HEK293 (cell line): ENCODE data around the gene ZNF200.

Source experiments
- BCL6B ChIP-seq: fragments of 450-650 bp; formaldehyde crosslinking; IDR thresholded peaks from 2 replicates; pipeline ENCODE4 v1.5.1; 2017; ENCODE audit warnings: missing biosample characterization, missing genetic modification characterization
- KLF1 ChIP-seq: fragments of 450-650 bp; formaldehyde crosslinking; IDR thresholded peaks from 2 replicates; pipeline ENCODE4 v1.5.1; 2016; ENCODE audit warnings: missing biosample characterization, missing genetic modification characterization
- MEIS1 ChIP-seq: sonication (generic); formaldehyde crosslinking; IDR thresholded peaks from 2 replicates; pipeline ENCODE4 v1.8.1; 2022; ENCODE audit warnings: missing genetic modification reagents, mild to moderate bottlenecking, borderline replicate concordance
- MYNN ChIP-seq: fragments of 450-650 bp; formaldehyde crosslinking; IDR thresholded peaks from 2 replicates; pipeline ENCODE4 v1.5.1; 2016; ENCODE audit warnings: missing biosample characterization, missing genetic modification characterization, borderline replicate concordance
- PRDM1 ChIP-seq: fragments of 450-650 bp; formaldehyde crosslinking; IDR thresholded peaks from 2 replicates; pipeline ENCODE4; 2016; ENCODE audit warnings: missing biosample characterization, missing genetic modification characterization
- SALL2 ChIP-seq: fragments of 450-650 bp; formaldehyde crosslinking; IDR thresholded peaks from 2 replicates; pipeline ENCODE4 v1.5.0; 2017; ENCODE audit warnings: missing biosample characterization, mild to moderate bottlenecking, missing genetic modification characterization, borderline replicate concordance
- SP2 ChIP-seq: fragments of 450-650 bp; formaldehyde crosslinking; IDR thresholded peaks from 2 replicates; pipeline ENCODE4 v1.5.1; 2016; ENCODE audit warnings: missing biosample characterization, missing genetic modification characterization
- TCF7L2 ChIP-seq: IDR thresholded peaks from 2 replicates; pipeline ENCODE4 v1.6.1; 2011; ENCODE audit warnings: low read depth, mild to moderate bottlenecking, inconsistent platforms, low read length, moderate library complexity, borderline replicate concordance
- TRIM28 ChIP-seq: IDR thresholded peaks from 2 replicates; pipeline ENCODE4 v1.6.1; 2011; ENCODE audit warnings: low read length, control low read depth, borderline replicate concordance
- WT1 ChIP-seq: fragments of 450-650 bp; formaldehyde crosslinking; IDR thresholded peaks from 2 replicates; pipeline ENCODE4 v1.5.1; 2016; ENCODE audit warnings: missing biosample characterization, missing genetic modification characterization
- YY1 ChIP-seq: fragments of 450-650 bp; formaldehyde crosslinking; IDR thresholded peaks from 2 replicates; pipeline ENCODE4 v1.5.1; 2018; ENCODE audit warnings: missing biosample characterization, missing genetic modification characterization
- ZBTB21 ChIP-seq: fragments of 450-650 bp; formaldehyde crosslinking; IDR thresholded peaks from 2 replicates; pipeline ENCODE4 v1.5.1; 2017; ENCODE audit warnings: missing biosample characterization, missing genetic modification characterization
- ZBTB6 ChIP-seq: fragments of 450-650 bp; formaldehyde crosslinking; IDR thresholded peaks from 2 replicates; pipeline ENCODE4 v1.5.1; 2017; ENCODE audit warnings: missing biosample characterization, missing genetic modification characterization
- ZNF10 ChIP-seq: fragments of 450-650 bp; formaldehyde crosslinking; IDR thresholded peaks from 2 replicates; pipeline ENCODE4 v1.5.1; 2017; ENCODE audit warnings: missing biosample characterization, missing genetic modification characterization
- ZNF133 ChIP-seq: fragments of 450-650 bp; formaldehyde crosslinking; IDR thresholded peaks from 2 replicates; pipeline ENCODE4 v1.5.1; 2016; ENCODE audit warnings: missing biosample characterization, missing genetic modification characterization
- ZNF169 ChIP-seq: fragments of 450-650 bp; formaldehyde crosslinking; IDR thresholded peaks from 2 replicates; pipeline ENCODE4 v1.5.1; 2016; ENCODE audit warnings: missing biosample characterization, missing genetic modification characterization
- ZNF184 ChIP-seq: fragments of 450-650 bp; IDR thresholded peaks from 2 replicates; pipeline ENCODE4 v1.5.1; 2018; ENCODE audit warnings: missing biosample characterization, mild to moderate bottlenecking, missing genetic modification characterization
- ZNF221 ChIP-seq: fragments of 450-650 bp; formaldehyde crosslinking; IDR thresholded peaks from 2 replicates; pipeline ENCODE4 v1.5.1; 2017; ENCODE audit warnings: missing biosample characterization, missing genetic modification characterization, borderline replicate concordance
- ZNF274 ChIP-seq, 2 experiments: fragments of 200-500 bp in 1 of 2; fragments of 450-650 bp in 1 of 2; sonication (Bioruptor generic) in 1 of 2; formaldehyde crosslinking in 1 of 2; IDR thresholded peaks; 2 replicates each; pipeline versions ENCODE4 v1.5.1 to v1.6.1; 2014 to 2016; ENCODE audit warnings: borderline replicate concordance in 1 of 2, inconsistent platforms in 1 of 2, low read length in 1 of 2, missing biosample characterization in 1 of 2, missing genetic modification characterization in 1 of 2
- ZNF324 ChIP-seq: fragments of 450-650 bp; formaldehyde crosslinking; IDR thresholded peaks from 2 replicates; pipeline ENCODE4 v1.5.1; 2016; ENCODE audit warnings: missing biosample characterization, missing genetic modification characterization
- ZNF362 ChIP-seq: fragments of 450-650 bp; formaldehyde crosslinking; IDR thresholded peaks from 2 replicates; pipeline ENCODE4 v1.5.1; 2016; ENCODE audit warnings: missing biosample characterization, missing genetic modification characterization
- ZNF488 ChIP-seq: fragments of 450-650 bp; formaldehyde crosslinking; IDR thresholded peaks from 2 replicates; pipeline ENCODE4 v1.5.1; 2016; ENCODE audit warnings: missing biosample characterization, missing genetic modification characterization
- ZNF510 ChIP-seq: fragments of 450-650 bp; formaldehyde crosslinking; IDR thresholded peaks from 2 replicates; pipeline ENCODE4 v1.5.1; 2018; ENCODE audit warnings: mild to moderate bottlenecking, missing genetic modification characterization, missing biosample characterization; ENCODE audit not compliant: insufficient replicate concordance
- ZNF521 ChIP-seq: fragments of 450-650 bp; formaldehyde crosslinking; IDR thresholded peaks from 2 replicates; pipeline ENCODE4 v1.5.1; 2017; ENCODE audit warnings: missing biosample characterization, mild to moderate bottlenecking, missing genetic modification characterization
- ZNF530 ChIP-seq: fragments of 450-650 bp; formaldehyde crosslinking; IDR thresholded peaks from 2 replicates; pipeline ENCODE4 v1.5.1; 2016; ENCODE audit warnings: low read depth, missing biosample characterization, missing genetic modification characterization
- ZNF558 ChIP-seq: fragments of 450-650 bp; formaldehyde crosslinking; IDR thresholded peaks from 2 replicates; pipeline ENCODE4 v1.5.1; 2016; ENCODE audit warnings: missing biosample characterization, missing genetic modification characterization
- ZNF571 ChIP-seq: fragments of 450-650 bp; formaldehyde crosslinking; IDR thresholded peaks from 2 replicates; pipeline ENCODE4 v1.5.0; 2017; ENCODE audit warnings: missing biosample characterization, missing genetic modification characterization
- ZNF600 ChIP-seq: fragments of 450-650 bp; formaldehyde crosslinking; IDR thresholded peaks from 2 replicates; pipeline ENCODE4 v1.5.1; 2016; ENCODE audit warnings: missing biosample characterization, missing genetic modification characterization
- ZNF629 ChIP-seq: fragments of 450-650 bp; formaldehyde crosslinking; IDR thresholded peaks from 2 replicates; pipeline ENCODE4 v1.5.1; 2017; ENCODE audit warnings: missing biosample characterization, missing genetic modification characterization
- ZNF639 ChIP-seq: fragments of 450-650 bp; formaldehyde crosslinking; IDR thresholded peaks from 2 replicates; pipeline ENCODE4 v1.5.1; 2016; ENCODE audit warnings: missing biosample characterization, missing genetic modification characterization
- ZNF785 ChIP-seq: fragments of 450-650 bp; formaldehyde crosslinking; IDR thresholded peaks from 2 replicates; pipeline ENCODE4 v1.5.1; 2016; ENCODE audit warnings: missing biosample characterization, missing genetic modification characterization
- ZNF791 ChIP-seq: fragments of 450-650 bp; formaldehyde crosslinking; IDR thresholded peaks from 2 replicates; pipeline ENCODE4 v1.5.1; 2016; ENCODE audit warnings: missing biosample characterization, missing genetic modification characterization
- ZSCAN23 ChIP-seq: fragments of 450-650 bp; formaldehyde crosslinking; IDR thresholded peaks from 2 replicates; pipeline ENCODE4 v1.5.1; 2016; ENCODE audit warnings: missing biosample characterization, missing genetic modification characterization
- ZSCAN30 ChIP-seq: fragments of 450-650 bp; IDR thresholded peaks from 2 replicates; pipeline ENCODE4 v1.5.1; 2018; ENCODE audit warnings: missing biosample characterization, mild to moderate bottlenecking, missing genetic modification characterization, moderate library complexity
- ZSCAN5A ChIP-seq: fragments of 450-650 bp; formaldehyde crosslinking; IDR thresholded peaks from 2 replicates; pipeline ENCODE4 v1.5.1; 2016; ENCODE audit warnings: missing biosample characterization, missing genetic modification characterization

Gene ZNF200

GRCh38 chr16:3282103-3282729, 47.3 kb upstream of the ZNF200 start (continued):
- TF ChIP-seq ZNF791 (tag by site-specific recombination) (no peak), SP2 (tag by site-specific recombination) (peak; percentile 84), YY1 (no peak), ZBTB21 (peak; percentile 29; the same call in 1 of the 2 replicates), TCF7L2 (no peak), ZNF510 (tag by site-specific recombination) (no peak), ZSCAN30 (tag by site-specific recombination) (no peak), TRIM28 (no peak), PRDM1 (no peak), ZNF362 (tag by site-specific recombination) (no peak), WT1 (no peak), ZNF274 (IDR thresholded peaks at IDR 0.05; ENCODE audit: low read length) (no peak), ZNF274 (tag by site-specific recombination; IDR thresholded peaks at IDR 0.05; ENCODE audit: borderline replicate concordance) (no peak), MEIS1 (CRISPR knock-in tag) (no peak), ZNF169 (no peak), ZSCAN5A (no peak), ZNF600 (tag by site-specific recombination) (no peak; the same call in 1 of the 2 replicates), ZNF10 (tag by site-specific recombination) (no peak), ZNF639 (tag by site-specific recombination) (no peak), ZNF133 (tag by site-specific recombination) (no peak), ZNF629 (peak; percentile 12; the same call in 1 of the 2 replicates), BCL6B (tag by site-specific recombination) (no peak), ZBTB6 (no peak), ZNF488 (tag by site-specific recombination) (no peak), ZNF571 (no peak), MYNN (tag by site-specific recombination) (no peak), ZNF521 (no peak), ZNF530 (tag by site-specific recombination) (no peak), ZSCAN23 (tag by site-specific recombination) (no peak), ZNF184 (tag by site-specific recombination) (no peak), KLF1 (tag by site-specific recombination) (no peak), SALL2 (tag by site-specific recombination) (no peak), ZNF558 (tag by site-specific recombination) (no peak), ZNF221 (tag by site-specific recombination) (no peak), ZNF324 (tag by site-specific recombination) (no peak), ZNF785 (no peak)
